Mesothelial cell of epicardium (in vitro differentiated cells): ENCODE measurements around the gene ZWILCH. TPM values are rescaled to one million over a fixed set of nuclear protein-coding genes. Genes with fewer than 3 reads are reported as not detected.

ENCODE experiments used
- DNase-seq, 2 experiments: peaks; one replicate each; pipeline ENCODE4 v3.0.0; 2021; ENCODE audit warnings: low spot score in 2 of 2; ENCODE audit not compliant: unreplicated experiment in 2 of 2
- H3K27ac Mint-ChIP-seq: 2 replicates; pipeline ENCODE4 v1.8.0; 2021; ENCODE audit warnings: mixed read lengths
- H3K27me3 Mint-ChIP-seq: 2 replicates; pipeline ENCODE4 v1.8.0; 2021; ENCODE audit warnings: low read depth, mixed read lengths
- H3K36me3 Mint-ChIP-seq: 2 replicates; pipeline ENCODE4 v1.8.0; 2021; ENCODE audit warnings: mixed read lengths
- H3K4me1 Mint-ChIP-seq: 2 replicates; pipeline ENCODE4 v1.8.0; 2021; ENCODE audit warnings: mixed read lengths
- H3K4me3 Mint-ChIP-seq: 2 replicates; pipeline ENCODE4 v1.8.0; 2021; ENCODE audit warnings: mild to moderate bottlenecking, moderate library complexity, mixed read lengths
- H3K9me3 Mint-ChIP-seq: 2 replicates; pipeline ENCODE4 v1.8.0; 2021; ENCODE audit warnings: mixed read lengths
- CTCF ChIP-seq: fragments of 200-600 bp; sonication (generic); IDR thresholded peaks from one replicate; pipeline ENCODE4 v1.5.0; 2021; ENCODE audit warnings: antibody characterized with exemption; ENCODE audit not compliant: unreplicated experiment
- total RNA-seq: library from RNA; stranded (reverse); gene quantifications from 3 replicates; pipeline ENCODE4 v1.2.1, GENCODE V29; 2021

Gene ZWILCH
- total RNA-seq, 1 donor from 2014 or later = 16.5 TPM

- peaks cover 4% of the 10 kb centered on the region for H3K36me3 Mint-ChIP-seq
- no peak overlapping the region for H3K4me3 Mint-ChIP-seq
- H3K27ac Mint-ChIP-seq = no peak overlapping the region
- no peaks in the 10 kb centered on the region for H3K27me3 Mint-ChIP-seq
- no peaks in the 10 kb centered on the region for H3K4me1 Mint-ChIP-seq
- DNase-seq = no peak
- peaks cover 7% of the 10 kb centered on the region for H3K9me3 Mint-ChIP-seq
- no peak for TF ChIP-seq CTCF
These were observed 50.6 kb downstream of the ZWILCH start for GRCh38 chr15:66555685-66556084.

- peaks cover 7% of the 10 kb centered on the region for H3K9me3 Mint-ChIP-seq
These were observed 53.1 kb downstream of the ZWILCH start for GRCh38 chr15:66558271-66558670.

GRCh38 chr15:66560856-66561525 lies 55.9 kb downstream of the ZWILCH start:
- no peaks in the 10 kb centered on the region for H3K9me3 Mint-ChIP-seq

More at GRCh38 chr15:66558271-66558670, 53.1 kb downstream of the ZWILCH start:
- Mint-ChIP-seq H3K36me3 (peaks cover 4% of the 10 kb centered on the region), H3K4me1 (no peaks in the 10 kb centered on the region), H3K4me3 (no peak overlapping the region), H3K27ac (no peak overlapping the region), H3K27me3 (no peaks in the 10 kb centered on the region)
- no peak for TF ChIP-seq CTCF
- DNase-seq = no peak

GRCh38 chr15:66563126-66563525 lies 58.0 kb downstream of the ZWILCH start:
- DNase-seq = no peak
- Mint-ChIP-seq H3K36me3 (no peaks in the 10 kb centered on the region), H3K4me3 (no peak overlapping the region), H3K4me1 (peaks cover 20% of the 10 kb centered on the region), H3K27ac (no peak overlapping the region), H3K27me3 (no peaks in the 10 kb centered on the region), H3K9me3 (no peaks in the 10 kb centered on the region)
- no peak for TF ChIP-seq CTCF

More at GRCh38 chr15:66560856-66561525, 55.9 kb downstream of the ZWILCH start:
- no peak overlapping the region for H3K4me3 Mint-ChIP-seq
- H3K36me3 Mint-ChIP-seq = no peaks in the 10 kb centered on the region
- no peak for DNase-seq
- no peaks in the 10 kb centered on the region for H3K27me3 Mint-ChIP-seq
- no peak overlapping the region for H3K27ac Mint-ChIP-seq
- H3K4me1 Mint-ChIP-seq = peaks cover 9% of the 10 kb centered on the region
- no peak for TF ChIP-seq CTCF

- Mint-ChIP-seq H3K4me3 (no peak overlapping the region), H3K36me3 (no peaks in the 10 kb centered on the region), H3K9me3 (no peaks in the 10 kb centered on the region), H3K27ac (no peak overlapping the region), H3K27me3 (no peaks in the 10 kb centered on the region), H3K4me1 (peaks cover 20% of the 10 kb centered on the region)
- TF ChIP-seq CTCF = no peak
- no peak for DNase-seq
These were observed 58.5 kb downstream of the ZWILCH start for GRCh38 chr15:66563566-66564110.
